GM23338 (cell line): ENCODE measurements around the gene CYTH3. TPM values are rescaled to one million over a fixed set of nuclear protein-coding genes. Genes with fewer than 3 reads are reported as not detected.

Experiments
- ATAC-seq: fragments of 200-7000 bp; cut with Tn5 transposase; 3 replicates; pipeline ENCODE4 v1.9.1; 2020
- DNase-seq: peaks from one replicate; pipeline ENCODE4 v3.0.0-alpha.2; 2015; ENCODE audit warnings: low spot score
- H2AFZ ChIP-seq: fragments of 200-600 bp; sonication (generic); 2 replicates; pipeline ENCODE4 v1.8.0; 2016; ENCODE audit warnings: antibody characterized with exemption, mild to moderate bottlenecking, moderate library complexity
- H3F3A ChIP-seq: fragments of 200-600 bp; sonication (generic); replicated peaks from 2 replicates; pipeline ENCODE4 v1.8.0; 2017; ENCODE audit warnings: antibody characterized with exemption, mixed run types, low read depth
- H3K27ac ChIP-seq: fragments of 200-600 bp; sonication (generic); 2 replicates; pipeline ENCODE4 v1.6.1; 2016; ENCODE audit warnings: low read depth
- H3K27me3 ChIP-seq: fragments of 200-600 bp; sonication (generic); 2 replicates; pipeline ENCODE4 v1.8.0; 2016; ENCODE audit warnings: mild to moderate bottlenecking, mixed run types, moderate library complexity; ENCODE audit not compliant: insufficient read depth
- H3K36me3 ChIP-seq: fragments of 200-600 bp; sonication (generic); 2 replicates; pipeline ENCODE4 v1.8.0; 2016; ENCODE audit warnings: mild to moderate bottlenecking; ENCODE audit not compliant: insufficient read depth
- H3K4me1 ChIP-seq: fragments of 200-600 bp; sonication (generic); 2 replicates; pipeline ENCODE4 v1.8.0; 2016; ENCODE audit warnings: mild to moderate bottlenecking, moderate library complexity; ENCODE audit not compliant: insufficient read depth
- H3K4me2 ChIP-seq: fragments of 200-600 bp; sonication (generic); 2 replicates; pipeline ENCODE4 v1.7.1; 2017; ENCODE audit warnings: mixed run types
- H3K4me3 ChIP-seq: fragments of 200-600 bp; sonication (generic); 2 replicates; pipeline ENCODE4 v1.6.1; 2016; ENCODE audit warnings: mixed run types
- H3K79me2 ChIP-seq: fragments of 200-600 bp; sonication (generic); replicated peaks from 2 replicates; pipeline ENCODE4 v1.8.0; 2017; ENCODE audit warnings: mild to moderate bottlenecking; ENCODE audit not compliant: insufficient read depth
- H3K9me2 ChIP-seq: fragments of 200-600 bp; sonication (generic); 2 replicates; pipeline ENCODE4 v1.8.0; 2017; ENCODE audit not compliant: insufficient read depth
- H4K20me1 ChIP-seq: fragments of 200-600 bp; sonication (generic); replicated peaks from 2 replicates; pipeline ENCODE4 v1.8.0; 2017; ENCODE audit warnings: mild to moderate bottlenecking; ENCODE audit not compliant: insufficient read depth
- H3K27ac Mint-ChIP-seq: 2 replicates; pipeline ENCODE4 v1.8.0; 2020; ENCODE audit warnings: inconsistent platforms, mild to moderate bottlenecking, moderate library complexity, mixed read lengths
- H3K27me3 Mint-ChIP-seq: 3 replicates; pipeline ENCODE4 v1.8.0; 2022; ENCODE audit warnings: low read depth, mild to moderate bottlenecking, moderate library complexity, mixed read lengths, inconsistent platforms; ENCODE audit not compliant: insufficient read depth, poor library complexity
- H3K36me3 Mint-ChIP-seq: 3 replicates; pipeline ENCODE4 v1.8.0; 2021; ENCODE audit warnings: low read depth, mild to moderate bottlenecking, inconsistent platforms, moderate library complexity, mixed read lengths
- H3K4me1 Mint-ChIP-seq: 3 replicates; pipeline ENCODE4 v1.8.0; 2020; ENCODE audit warnings: mild to moderate bottlenecking, inconsistent platforms, mixed read lengths
- H3K4me3 Mint-ChIP-seq: 3 replicates; pipeline ENCODE4 v1.8.0; 2021; ENCODE audit warnings: moderate library complexity, mild to moderate bottlenecking, inconsistent platforms, mixed read lengths
- H3K9me3 Mint-ChIP-seq: 3 replicates; pipeline ENCODE4 v1.8.0; 2020; ENCODE audit warnings: moderate library complexity, mild to moderate bottlenecking, inconsistent platforms, mixed read lengths
- CREB1 ChIP-seq: fragments of 250-450 bp; sonication (Bioruptor Pico); IDR thresholded peaks from 2 replicates; pipeline ENCODE4 v1.5.0; 2020; ENCODE audit warnings: low read depth, mild to moderate bottlenecking, moderate library complexity
- ETS1 ChIP-seq: IDR thresholded peaks from 2 replicates; pipeline ENCODE4 v1.6.1; 2016; ENCODE audit warnings: antibody characterized with exemption
- JUNB ChIP-seq: IDR thresholded peaks from one replicate; pipeline ENCODE4 v1.6.1; 2016; ENCODE audit warnings: antibody characterized with exemption; ENCODE audit not compliant: unreplicated experiment
- NANOG ChIP-seq: IDR thresholded peaks from 2 replicates; pipeline ENCODE4 v1.6.1; 2016; ENCODE audit warnings: antibody characterized with exemption, borderline replicate concordance
- REST ChIP-seq: IDR thresholded peaks from one replicate; pipeline ENCODE4 v1.6.1; 2018; ENCODE audit warnings: antibody characterized with exemption; ENCODE audit not compliant: unreplicated experiment
- STAT1 ChIP-seq: IDR thresholded peaks from one replicate; pipeline ENCODE4 v1.6.1; 2016; ENCODE audit warnings: antibody characterized with exemption; ENCODE audit not compliant: unreplicated experiment
- ZNF114 ChIP-seq: fragments of 250-450 bp; sonication (Bioruptor Pico); IDR thresholded peaks from 2 replicates; pipeline ENCODE4 v1.5.0; 2020; ENCODE audit warnings: mild to moderate bottlenecking, moderate library complexity
- ZNF331 ChIP-seq: fragments of 250-450 bp; sonication (Bioruptor Pico); IDR thresholded peaks from 2 replicates; pipeline ENCODE4 v1.5.0; 2020; ENCODE audit warnings: low read depth, mild to moderate bottlenecking, moderate library complexity
- ZNF462 ChIP-seq: fragments of 250-450 bp; sonication (Bioruptor Pico); IDR thresholded peaks from 2 replicates; pipeline ENCODE4 v1.5.0; 2020; ENCODE audit warnings: mild to moderate bottlenecking, moderate library complexity
- polyA plus RNA-seq: library from polyadenylated mRNA; unstranded; fragments of >200 nt; fragmentation: Nextera tagmentation; extraction: Ambion mirVana; gene quantifications from 2 replicates; pipeline ENCODE4 v1.2.1, GENCODE V29; 2016
- total RNA-seq: library from RNA; depleted of rRNA; stranded (reverse); fragments of >200 nt; shearing (Covaris generic); gene quantifications from 2 replicates; pipeline ENCODE4 v1.2.3, GENCODE V29; 2014

The CYTH3 gene
- total and polyA plus RNA-seq, 2 experiments from 2014 or later: 4.6 to 15.3 TPM

DNA sequence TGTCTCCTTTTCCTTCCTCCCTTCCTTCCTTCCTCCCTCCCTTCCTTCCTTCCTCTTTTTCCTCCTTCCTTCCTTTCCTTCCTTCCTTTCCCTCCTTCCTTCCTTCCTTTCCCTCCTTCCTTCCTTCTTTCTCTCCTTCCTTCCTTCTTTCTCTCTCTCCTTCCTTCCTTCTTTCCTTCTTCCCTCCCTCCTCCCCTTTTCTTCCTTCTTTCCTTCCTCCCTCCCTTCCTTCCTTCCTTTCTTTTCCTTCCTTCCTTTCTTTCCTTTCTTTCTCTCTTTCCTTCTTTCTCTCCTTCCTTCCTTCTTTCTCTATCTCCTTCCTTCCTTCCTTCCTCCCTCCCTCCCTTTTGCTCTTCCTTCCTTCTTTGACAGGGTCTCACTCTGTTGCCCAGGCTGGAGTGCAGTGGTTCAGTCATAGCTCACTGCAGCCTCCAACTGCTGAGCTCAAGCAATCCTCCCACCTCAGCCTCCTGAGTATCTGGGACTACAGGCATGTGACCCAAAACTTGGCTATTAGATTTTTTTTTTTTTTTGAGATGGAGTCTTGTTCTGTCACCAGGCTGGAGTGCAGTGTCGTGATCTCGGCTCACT lies 15.9 kb upstream of the CYTH3 start:
- Histone ChIP-seq H2AFZ (no peak overlapping the region), H3K9me2 (no peaks in the 10 kb centered on the region), H3K4me3 (no peak overlapping the region), H3K27me3 (no peaks in the 10 kb centered on the region), H3K4me1 (no peaks in the 10 kb centered on the region), H3K36me3 (no peaks in the 10 kb centered on the region), H4K20me1 (no peaks in the 10 kb centered on the region), H3F3A (no peaks in the 10 kb centered on the region), H3K4me2 (no peak overlapping the region), H3K27ac (no peak overlapping the region), H3K79me2 (no peaks in the 10 kb centered on the region)
- Mint-ChIP-seq H3K4me1 (no peaks in the 10 kb centered on the region), H3K27ac (no peak overlapping the region), H3K9me3 (peaks cover 21% of the 10 kb centered on the region), H3K4me3 (no peak overlapping the region), H3K27me3 (peaks cover 7% of the 10 kb centered on the region), H3K36me3 (peaks cover 9% of the 10 kb centered on the region)
- DNase-seq: no peak
- TF ChIP-seq JUNB (no peak), ZNF114 (CRISPR knock-in tag) (no peak), STAT1 (no peak)
- ATAC-seq: no peak

- Histone ChIP-seq H3K4me2 (no peak overlapping the region), H3K9me2 (no peaks in the 10 kb centered on the region), H3K27me3 (no peaks in the 10 kb centered on the region), H3K4me1 (no peaks in the 10 kb centered on the region), H4K20me1 (no peaks in the 10 kb centered on the region), H3K36me3 (no peaks in the 10 kb centered on the region), H3K4me3 (no peak overlapping the region), H3F3A (no peaks in the 10 kb centered on the region), H2AFZ (no peak overlapping the region), H3K27ac (no peak overlapping the region), H3K79me2 (no peaks in the 10 kb centered on the region)
- Mint-ChIP-seq H3K4me1 (no peaks in the 10 kb centered on the region), H3K27me3 (peaks cover 5% of the 10 kb centered on the region), H3K4me3 (no peak overlapping the region), H3K9me3 (peaks cover 21% of the 10 kb centered on the region), H3K27ac (no peak overlapping the region), H3K36me3 (peaks cover 9% of the 10 kb centered on the region)
- TF ChIP-seq REST: no peak
- TF ChIP-seq CREB1 (CRISPR knock-in tag): no peak
- TF ChIP-seq ETS1: no peak
- no peak for TF ChIP-seq STAT1
- no peak for TF ChIP-seq ZNF462
- TF ChIP-seq JUNB: no peak
- no peak for TF ChIP-seq ZNF114 (CRISPR knock-in tag)
- no peak for TF ChIP-seq ZNF331 (CRISPR knock-in tag)
- no peak for TF ChIP-seq NANOG
- DNase-seq: no peak
- no peak for ATAC-seq
Observed at GRCh38 chr7:6286486-6286885, 14.1 kb upstream of the CYTH3 start.
